Gastroesophageal sphincter (tissue), 3 donors: ENCODE data around the gene ZBTB7C.

Experiments
- POLR2A ChIP-seq, 2 donors: fragments of 450-650 bp; IDR thresholded peaks; one replicate each; pipeline ENCODE4 v1.6.1; 2017; ENCODE audit warnings: antibody characterized with exemption in 2 of 2, mild to moderate bottlenecking in 2 of 2, moderate library complexity in 1 of 2
- TF ChIP-seq, protein P1 (sequence below), 4 experiments: fragments of 200-600 bp in 2 of 4; fragments of 450-650 bp in 2 of 4; sonication (generic) in 1 of 4; IDR thresholded peaks; one replicate each; pipeline ENCODE4 v1.5.1; 2017 to 2019; ENCODE audit warnings: antibody characterized with exemption in 4 of 4, mild to moderate bottlenecking in 2 of 4, moderate library complexity in 2 of 4

DNA sequence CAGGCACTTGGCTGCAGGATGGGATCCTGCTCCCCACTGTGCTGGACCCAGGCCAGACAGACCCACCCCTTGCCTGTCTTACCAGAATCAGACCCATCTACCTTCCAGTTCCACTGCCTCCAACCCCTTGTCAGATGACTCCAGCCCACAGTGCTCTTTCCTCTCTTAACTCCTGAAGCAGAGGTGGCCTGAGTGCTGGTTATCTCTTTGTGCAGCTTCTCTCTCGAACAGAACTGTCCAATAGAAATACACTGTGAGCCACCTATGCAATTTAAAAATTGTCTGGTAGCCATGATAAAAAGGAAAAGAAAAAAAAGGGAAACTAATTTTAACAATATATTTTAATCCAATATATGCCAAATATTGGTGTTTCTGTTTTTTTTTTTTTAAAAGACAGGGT lies 318.5 kb downstream of the ZBTB7C start:
- TF ChIP-seq, protein P1, sequence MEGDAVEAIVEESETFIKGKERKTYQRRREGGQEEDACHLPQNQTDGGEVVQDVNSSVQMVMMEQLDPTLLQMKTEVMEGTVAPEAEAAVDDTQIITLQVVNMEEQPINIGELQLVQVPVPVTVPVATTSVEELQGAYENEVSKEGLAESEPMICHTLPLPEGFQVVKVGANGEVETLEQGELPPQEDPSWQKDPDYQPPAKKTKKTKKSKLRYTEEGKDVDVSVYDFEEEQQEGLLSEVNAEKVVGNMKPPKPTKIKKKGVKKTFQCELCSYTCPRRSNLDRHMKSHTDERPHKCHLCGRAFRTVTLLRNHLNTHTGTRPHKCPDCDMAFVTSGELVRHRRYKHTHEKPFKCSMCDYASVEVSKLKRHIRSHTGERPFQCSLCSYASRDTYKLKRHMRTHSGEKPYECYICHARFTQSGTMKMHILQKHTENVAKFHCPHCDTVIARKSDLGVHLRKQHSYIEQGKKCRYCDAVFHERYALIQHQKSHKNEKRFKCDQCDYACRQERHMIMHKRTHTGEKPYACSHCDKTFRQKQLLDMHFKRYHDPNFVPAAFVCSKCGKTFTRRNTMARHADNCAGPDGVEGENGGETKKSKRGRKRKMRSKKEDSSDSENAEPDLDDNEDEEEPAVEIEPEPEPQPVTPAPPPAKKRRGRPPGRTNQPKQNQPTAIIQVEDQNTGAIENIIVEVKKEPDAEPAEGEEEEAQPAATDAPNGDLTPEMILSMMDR (IDR thresholded peaks at IDR 0.05): no peak
- TF ChIP-seq POLR2A (IDR thresholded peaks at IDR 0.05): no peak
